Activated CD8-positive, alpha-beta memory T cell treated with anti-CD3 and anti-CD28 coated beads for 36 hours (primary cell): ENCODE data around the gene CACNA1H. TPM values are rescaled to one million over a fixed set of nuclear protein-coding genes. Genes with fewer than 3 reads are reported as not detected.
"Not testable (repeated sequence)": the region's sequence is repeated elsewhere in the genome, so short reads cannot be mapped to it uniquely, and the experiment has no call there.

Source experiments
- CTCF ChIA-PET: fragments of 350-600 bp; sonication (Branson Sonifier 250); formaldehyde crosslinking; loops from one replicate; lab custom pipeline; 2021; ENCODE audit warnings: antibody characterized with exemption; lab: Charles Lee
- POLR2A ChIA-PET: fragments of 350-600 bp; sonication (Branson Sonifier 250); formaldehyde crosslinking; loops from one replicate; lab custom pipeline; 2021; ENCODE audit warnings: antibody characterized with exemption; lab: Charles Lee
- total RNA-seq, 2 experiments: library from RNA; stranded (reverse); gene quantifications; one replicate each; pipeline ENCODE4 v1.2.3, GENCODE V29; 2021

CACNA1H gene
- total RNA-seq, 2 experiments from 2014 or later, result 0.44 to 0.63 TPM

DNA sequence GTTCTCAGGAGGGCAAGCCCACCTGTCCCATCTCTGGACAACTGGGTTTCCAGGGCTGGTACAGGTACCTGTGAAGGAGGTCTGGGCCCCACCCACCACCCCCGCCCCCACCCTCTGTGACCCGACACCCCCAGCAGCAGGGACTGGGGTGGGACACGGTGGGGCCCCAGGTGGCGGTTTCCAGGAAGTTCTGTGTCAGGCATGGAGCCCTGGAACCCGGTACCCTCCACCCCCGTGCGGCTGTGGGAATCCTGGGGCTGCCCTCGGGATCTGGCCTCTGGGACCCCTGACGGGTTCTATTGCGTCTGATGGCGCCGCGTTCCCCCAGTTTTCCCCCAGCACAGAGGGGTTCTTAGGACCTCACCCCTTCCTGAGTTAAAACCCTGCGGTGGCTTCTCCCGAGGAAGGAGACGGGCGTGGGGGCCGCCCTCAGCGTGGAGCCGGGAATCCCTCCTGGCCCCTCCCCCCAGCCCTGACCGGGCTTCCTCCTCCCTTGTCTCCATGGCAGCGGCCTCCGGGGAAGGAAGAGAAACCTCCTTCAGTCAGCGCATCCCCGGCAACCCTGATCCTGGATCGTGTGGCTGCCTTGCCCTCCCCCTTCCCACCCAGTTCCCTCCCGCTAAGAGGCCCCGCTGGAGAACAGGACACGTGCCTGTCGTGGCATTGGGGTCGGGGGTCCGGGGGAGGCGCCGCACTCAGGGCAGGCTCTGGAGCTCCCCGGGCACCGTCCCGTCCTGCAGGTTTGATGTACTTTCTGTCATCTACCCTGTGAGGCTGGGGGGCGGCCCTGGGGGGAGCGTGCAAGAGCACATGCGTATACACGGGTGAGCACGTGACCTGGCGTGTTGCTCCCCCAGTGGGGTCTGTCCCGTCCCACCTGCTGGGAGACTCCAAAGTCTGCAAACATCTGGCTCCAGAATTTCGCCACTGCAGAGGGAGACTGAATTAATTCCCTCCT is 30.3 kb downstream of the CACNA1H start:
- CTCF ChIA-PET, result interaction anchor here (0.8 kb wide), 1 partner anchor 9 kb away, joined by 3 read pairs; no protein-coding TSS in a partner anchor
- POLR2A ChIA-PET, result no interaction called here

DNA sequence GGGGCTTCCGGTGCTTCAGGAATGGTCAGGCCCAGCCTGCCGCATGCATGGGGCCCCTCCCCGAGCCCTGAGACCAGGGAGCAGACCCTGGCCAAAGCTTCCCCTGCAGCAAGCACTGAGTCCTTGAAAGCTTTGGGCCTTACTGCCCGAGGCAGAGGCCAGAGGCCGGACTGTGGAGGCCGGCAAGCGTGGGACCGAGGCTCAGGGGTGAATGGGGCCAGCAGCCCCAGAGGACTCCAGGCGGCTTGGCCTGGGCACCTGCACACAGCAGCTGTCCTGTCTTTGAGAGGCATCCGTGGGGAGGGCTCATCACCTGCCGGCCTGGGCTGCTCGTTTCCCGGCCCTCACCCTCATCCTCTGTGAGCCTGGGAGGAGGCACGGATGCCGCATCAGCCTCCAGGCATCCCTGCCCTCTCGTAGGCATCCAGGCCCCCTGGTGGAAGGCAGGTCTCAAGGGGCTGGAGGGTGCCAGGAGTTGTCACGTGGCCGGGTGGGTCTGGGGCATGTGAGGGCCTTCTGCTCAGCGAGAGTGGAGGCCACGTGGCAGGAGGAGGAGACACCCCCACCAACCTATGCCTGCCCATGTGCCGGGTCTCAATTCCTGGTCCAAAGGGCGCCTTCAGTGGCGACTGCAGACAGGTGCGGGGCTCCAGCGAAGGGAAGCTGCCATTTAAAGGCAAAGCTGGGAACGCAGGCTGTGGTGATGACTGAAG is 31.4 kb downstream of the CACNA1H start:
- ChIA-PET CTCF (interaction anchor here (0.8 kb wide), 1 partner anchor 10 kb away, joined by 3 read pairs; no protein-coding TSS in a partner anchor), POLR2A (no interaction called here)

- CTCF ChIA-PET, result no interaction called here
- POLR2A ChIA-PET, result no interaction called here
These were observed 32.1 kb downstream of the CACNA1H start for GRCh38 chr16:1184980-1185379.

GRCh38 chr16:1185460-1186207 is 32.7 kb downstream of the CACNA1H start:
- POLR2A ChIA-PET, CTCF ChIA-PET: not testable (repeated sequence)

DNA sequence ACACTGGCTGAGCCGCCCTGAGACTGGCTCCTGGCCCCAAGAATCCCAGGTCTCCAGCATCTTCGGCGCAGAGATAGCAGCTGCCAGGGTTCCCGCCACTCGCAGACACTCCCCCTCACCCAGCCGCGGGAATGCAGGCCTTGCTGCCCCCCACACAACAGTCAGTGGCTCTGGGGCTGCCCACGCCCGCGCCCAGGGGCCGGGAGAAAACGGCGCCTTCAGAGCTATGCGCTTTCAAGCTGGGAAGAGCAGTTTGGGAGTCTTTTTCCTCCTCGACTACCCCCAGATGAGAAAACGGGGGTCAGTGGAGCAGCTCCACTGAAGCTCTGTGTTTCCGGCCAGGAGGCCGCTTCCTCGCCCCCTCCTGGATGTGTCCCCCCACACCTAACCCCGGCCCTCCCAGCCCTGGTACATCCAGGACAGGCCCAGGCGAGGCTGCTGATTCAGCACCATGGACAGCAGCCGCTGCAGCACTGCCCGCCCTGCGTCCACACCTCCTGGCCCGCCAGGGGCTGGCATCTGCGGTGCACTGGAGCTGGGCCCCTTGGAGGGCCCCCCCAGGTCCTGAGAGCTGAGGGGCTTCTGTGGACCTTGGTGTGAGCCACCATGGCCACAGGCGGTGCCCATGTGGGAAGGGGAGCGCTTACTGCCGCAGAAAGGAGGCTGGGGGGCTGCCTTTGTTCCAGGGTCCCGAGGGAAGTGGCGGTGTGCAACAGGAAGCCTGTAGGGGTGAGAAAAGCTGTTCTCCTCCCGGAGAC is 35.7 kb downstream of the CACNA1H start:
- CTCF ChIA-PET, result no interaction called here
- POLR2A ChIA-PET, result no interaction called here

- CTCF ChIA-PET, result no interaction called here
- POLR2A ChIA-PET, result no interaction called here
These were observed 36.5 kb downstream of the CACNA1H start for GRCh38 chr16:1189455-1189854.

GRCh38 chr16:1190789-1191188 is 37.9 kb downstream of the CACNA1H start:
- POLR2A ChIA-PET, CTCF ChIA-PET: not testable (repeated sequence)

DNA sequence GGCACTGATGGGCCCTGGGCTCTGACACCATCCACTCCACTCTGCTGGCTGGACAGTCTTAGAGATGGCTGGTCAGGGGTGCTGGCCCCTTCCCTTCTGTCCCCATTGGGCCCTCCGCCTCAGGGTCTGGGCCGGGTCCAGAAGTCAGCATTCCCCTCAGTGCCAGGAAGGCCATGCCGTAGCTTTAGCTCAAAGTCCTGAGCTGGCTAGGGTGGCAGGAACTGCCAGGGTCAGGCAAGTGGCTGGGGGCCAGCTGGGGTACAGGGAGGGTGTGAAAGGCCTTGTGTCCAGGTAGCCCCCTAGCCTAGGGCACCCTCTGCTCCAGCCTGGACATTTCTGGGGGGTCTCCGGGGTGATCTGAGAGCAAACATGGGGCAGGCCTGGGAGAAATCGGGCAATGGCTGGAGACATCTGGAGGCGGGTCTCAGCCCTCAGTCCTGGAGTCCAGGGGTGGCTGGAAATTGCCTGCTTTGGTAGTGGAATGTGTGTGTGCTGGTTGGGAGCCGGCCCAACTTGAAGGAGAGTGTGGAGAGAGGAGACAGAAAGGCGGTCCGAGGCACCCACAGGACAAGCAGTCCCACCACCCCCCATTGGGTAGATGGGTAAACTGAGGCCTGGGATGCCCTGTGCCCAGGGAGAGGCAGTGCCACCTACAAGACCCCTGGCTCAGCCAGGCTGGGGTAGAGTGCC is 39.6 kb downstream of the CACNA1H start:
- CTCF ChIA-PET, result no interaction called here
- POLR2A ChIA-PET, result no interaction called here

GRCh38 chr16:1193143-1193824 is 40.4 kb downstream of the CACNA1H start:
- POLR2A ChIA-PET, result no interaction called here
- CTCF ChIA-PET, result interaction anchor here (1.5 kb wide), 1 partner anchor 136 kb away, joined by 5 read pairs; no protein-coding TSS in a partner anchor

GRCh38 chr16:1193825-1194581 is 41.1 kb downstream of the CACNA1H start:
- ChIA-PET POLR2A (no interaction called here), CTCF (interaction anchor here (1.5 kb wide), 1 partner anchor 136 kb away, joined by 5 read pairs; no protein-coding TSS in a partner anchor)

GRCh38 chr16:1194665-1195392 is 41.9 kb downstream of the CACNA1H start:
- CTCF ChIA-PET, result interaction anchor here (1.5 kb wide), 1 partner anchor 137 kb away, joined by 5 read pairs; no protein-coding TSS in a partner anchor
- POLR2A ChIA-PET, result no interaction called here

DNA sequence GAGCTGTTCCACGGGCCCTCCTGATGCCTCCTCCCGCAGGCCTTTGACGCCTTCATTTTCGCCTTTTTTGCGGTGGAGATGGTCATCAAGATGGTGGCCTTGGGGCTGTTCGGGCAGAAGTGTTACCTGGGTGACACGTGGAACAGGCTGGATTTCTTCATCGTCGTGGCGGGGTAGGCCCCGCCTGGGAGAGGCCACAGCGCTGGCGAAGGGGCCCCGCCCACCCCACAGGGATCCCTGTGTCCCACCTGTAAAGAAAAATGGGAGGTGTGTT is 42.4 kb downstream of the CACNA1H start:
- CTCF ChIA-PET, result no interaction called here

DNA sequence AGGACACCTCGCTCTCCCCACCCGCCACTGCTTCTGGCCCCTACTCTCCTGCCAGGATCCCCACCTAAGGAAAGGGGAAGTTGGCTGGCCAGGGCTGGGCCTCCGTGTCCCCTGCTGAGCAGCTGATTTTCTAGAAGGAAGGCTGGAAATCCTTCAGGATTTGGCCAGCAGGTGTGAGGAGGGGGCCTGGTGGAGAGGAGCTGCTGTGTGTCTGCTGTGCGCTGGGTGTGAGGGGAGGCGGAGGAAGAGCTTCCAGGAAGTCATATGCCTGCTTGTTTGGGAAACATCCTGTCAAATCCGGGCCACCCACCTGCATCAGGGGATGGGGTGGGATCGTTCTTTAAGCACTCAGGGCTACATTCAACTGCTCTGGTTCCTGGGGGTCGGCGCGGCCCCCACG is 43.6 kb downstream of the CACNA1H start:
- CTCF ChIA-PET, result no interaction called here
- POLR2A ChIA-PET, result no interaction called here

More for the DNA sequence above, 42.4 kb downstream of the CACNA1H start:
- POLR2A ChIA-PET, result no interaction called here

DNA sequence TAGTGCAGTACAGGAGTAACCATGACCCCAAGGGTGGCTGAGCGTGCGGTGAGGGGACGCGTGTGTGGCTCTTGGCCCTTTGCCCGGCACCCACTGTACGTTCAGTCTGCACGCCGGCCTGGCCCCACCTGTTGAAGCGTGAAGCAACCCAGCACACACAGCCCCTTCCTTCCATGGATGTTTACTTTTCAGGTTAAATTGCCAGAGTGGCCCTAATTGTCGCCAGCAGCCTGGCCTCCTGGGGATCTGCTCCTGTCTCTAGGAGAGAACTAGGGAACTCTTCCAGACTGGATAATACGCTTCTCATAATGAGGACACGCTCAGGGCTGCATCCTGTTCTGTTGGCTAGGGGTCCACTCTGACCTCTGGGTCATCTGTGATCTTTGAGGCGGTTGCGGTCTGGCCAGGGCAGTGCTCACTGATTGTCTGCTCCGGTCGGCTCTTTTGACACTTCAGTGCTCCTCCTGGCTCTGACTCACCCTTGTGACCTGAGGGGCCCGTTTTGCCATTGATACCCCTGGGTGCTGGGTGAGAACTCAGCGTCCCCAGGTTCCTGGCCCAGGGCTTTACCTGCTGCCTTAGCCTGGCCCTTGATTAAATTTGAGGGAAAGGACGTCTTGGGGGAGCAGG is 44.4 kb downstream of the CACNA1H start:
- POLR2A ChIA-PET, result no interaction called here
- CTCF ChIA-PET, result no interaction called here

- CTCF ChIA-PET, result no interaction called here
- POLR2A ChIA-PET, result no interaction called here
These were observed 45.3 kb downstream of the CACNA1H start for GRCh38 chr16:1198194-1198593.

GRCh38 chr16:1198671-1199346 is 45.9 kb downstream of the CACNA1H start:
- CTCF ChIA-PET, POLR2A ChIA-PET: not testable (repeated sequence)
